Amniotic epithelial cell (primary cell): ENCODE measurements around the gene RPS23.

Experiments
- DNase-seq: peaks from one replicate; pipeline ENCODE4 v3.0.0-alpha.2; 2010; ENCODE audit warnings: low read depth

The RPS23 gene

GRCh38 chr5:82277987-82278710 is at the start of gene RPS23:
TSS of gene RPS23 (minus strand) at chr5:82278354. CDS start at chr5:82278323, 31 bp downstream.
- DNase-seq, result peak; percentile 88

GRCh38 chr5:82327941-82328340 is 49.8 kb upstream of the RPS23 start:
- DNase-seq, result no peak

GRCh38 chr5:82325996-82326395 is 47.8 kb upstream of the RPS23 start:
- no peak for DNase-seq

GRCh38 chr5:82325155-82325554 is 47.0 kb upstream of the RPS23 start:
- DNase-seq, result no peak

GRCh38 chr5:82320966-82321365 is 42.8 kb upstream of the RPS23 start:
- no peak for DNase-seq

GRCh38 chr5:82319651-82320376 is 41.7 kb upstream of the RPS23 start:
- no peak for DNase-seq

GRCh38 chr5:82319192-82319591 is 41.0 kb upstream of the RPS23 start:
- DNase-seq, result no peak

- peak; percentile 70 for DNase-seq
Observed at GRCh38 chr5:82314964-82315758, 37.0 kb upstream of the RPS23 start.

GRCh38 chr5:82313016-82313415 is 34.9 kb upstream of the RPS23 start:
- peak; percentile 32 for DNase-seq

- peak; percentile 79 for DNase-seq
Observed at GRCh38 chr5:82312373-82312856, 34.3 kb upstream of the RPS23 start.

GRCh38 chr5:82309091-82309531 is 31.0 kb upstream of the RPS23 start:
- DNase-seq, result peak; percentile 97

- DNase-seq, result no peak
Observed at GRCh38 chr5:82308416-82308815, 30.3 kb upstream of the RPS23 start.

- no peak for DNase-seq
Observed at GRCh38 chr5:82307451-82307850, 29.3 kb upstream of the RPS23 start.

- DNase-seq, result no peak
Observed at GRCh38 chr5:82306151-82306550, 28.0 kb upstream of the RPS23 start.

GRCh38 chr5:82301190-82301589 is 23.0 kb upstream of the RPS23 start:
- DNase-seq, result no peak

GRCh38 chr5:82298668-82299067 is 20.5 kb upstream of the RPS23 start:
- DNase-seq, result no peak

GRCh38 chr5:82297711-82298110 is 19.6 kb upstream of the RPS23 start:
- DNase-seq, result no peak

- DNase-seq, result no peak
Observed at GRCh38 chr5:82296929-82297328, 18.8 kb upstream of the RPS23 start.

GRCh38 chr5:82295959-82296531 is 17.9 kb upstream of the RPS23 start:
- DNase-seq, result no peak

- peak; percentile 46 for DNase-seq
Observed at GRCh38 chr5:82295144-82295543, 17.0 kb upstream of the RPS23 start.

- no peak for DNase-seq
Observed at GRCh38 chr5:82291420-82291819, 13.3 kb upstream of the RPS23 start.

- no peak for DNase-seq
Observed at GRCh38 chr5:82290908-82291307, 12.8 kb upstream of the RPS23 start.
